Erythroblast (primary cell): ENCODE measurements around the gene TREM2.
"Not testable (repeated sequence)": the region's sequence is repeated elsewhere in the genome, so short reads cannot be mapped to it uniquely, and the experiment has no call there.

ENCODE experiments used
- DNase-seq, 2 experiments: peaks; one replicate each; lab custom pipeline; 2025; lab: John Stamatoyannopoulos, UW
- GATA1 ChIP-seq: IDR thresholded peaks from 2 replicates; pipeline ENCODE4 v1.6.1; 2011; ENCODE audit warnings: low read depth, mild to moderate bottlenecking, control low read depth, low read length, moderate library complexity
- POLR2A ChIP-seq: IDR thresholded peaks from 2 replicates; pipeline ENCODE4 v1.6.1; 2011; ENCODE audit warnings: mild to moderate bottlenecking, low read length

Gene TREM2

DNA sequence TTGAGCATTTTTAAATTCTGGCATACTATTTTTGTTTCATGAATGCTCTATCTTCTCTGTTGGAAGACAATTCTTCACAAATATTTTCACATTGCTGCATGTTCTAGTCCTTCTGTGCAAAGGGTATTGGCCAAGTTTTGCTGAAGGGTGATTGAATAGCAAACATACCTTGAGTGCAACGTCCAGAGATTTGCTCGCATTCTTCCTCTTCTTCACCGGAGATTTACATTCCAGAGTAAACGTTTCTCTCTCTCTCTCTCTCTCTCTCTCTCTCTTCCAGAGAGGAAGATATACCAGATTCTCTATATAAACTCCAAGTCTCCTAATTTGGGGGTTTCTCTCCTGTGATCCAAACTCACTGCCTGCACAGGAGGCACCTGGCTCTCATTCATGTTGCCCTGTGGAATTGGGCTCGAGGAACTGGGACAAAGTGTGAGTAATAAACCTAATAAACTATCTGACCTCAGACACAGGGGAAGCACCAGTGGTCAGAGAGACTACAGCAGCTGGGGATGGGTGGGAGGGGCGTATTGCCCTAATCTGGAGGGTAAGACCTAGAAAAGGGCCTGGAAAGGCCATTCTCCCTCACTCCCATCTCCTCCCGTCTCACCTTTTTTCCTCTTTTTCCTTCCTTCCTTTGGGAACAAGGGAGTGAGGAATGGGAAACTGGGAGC, 7.6 kb downstream of the TREM2 start:
- no peak for DNase-seq
- no peak for TF ChIP-seq GATA1
- TF ChIP-seq POLR2A, result no peak

DNA sequence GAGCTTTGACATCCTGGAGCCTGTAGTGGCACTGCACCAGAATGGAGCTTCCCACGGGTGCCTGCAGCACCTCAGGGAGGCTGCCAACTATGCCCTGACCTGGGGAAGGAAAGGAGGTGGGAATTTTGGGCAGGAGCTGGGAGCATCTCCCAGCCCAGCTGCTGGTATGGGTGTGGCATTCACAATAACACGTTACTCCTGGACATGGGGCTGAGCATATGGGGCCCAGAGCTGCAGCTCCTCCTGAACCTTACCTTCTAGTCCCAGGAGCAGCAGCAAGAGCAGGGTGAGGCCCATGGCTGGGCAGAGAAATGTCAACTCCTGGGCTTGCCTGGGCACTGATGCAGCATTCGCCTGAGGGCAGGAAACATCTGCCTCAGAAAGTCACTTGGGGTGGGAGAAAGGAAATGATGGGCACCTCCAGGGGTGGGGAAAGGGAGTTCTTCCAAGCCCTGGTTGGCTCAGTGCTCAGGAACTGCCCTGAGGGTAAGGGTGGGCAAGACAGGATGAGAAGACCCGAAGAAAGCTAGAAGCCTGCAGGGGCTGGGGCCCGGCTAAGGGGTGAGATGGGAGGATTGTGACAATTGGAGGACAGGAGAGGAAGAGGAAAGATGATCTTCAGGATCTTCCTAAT, 8.8 kb downstream of the TREM2 start, which contains the start of gene TREML1:
TSS of gene TREML1 (minus strand) at position 356 of the 634 bp plus-strand sequence. CDS start at position 297, 59 bp downstream.
- DNase-seq, result no peak
- no peak for TF ChIP-seq GATA1
- TF ChIP-seq POLR2A, result no peak

- DNase-seq, result no peak
- no peak for TF ChIP-seq POLR2A
- TF ChIP-seq GATA1, result no peak
Measured at GRCh38 chr6:41153451-41153850, 9.5 kb downstream of the TREM2 start.

GRCh38 chr6:41150671-41151070, 12.2 kb downstream of the TREM2 start:
- DNase-seq, result no peak
- no peak for TF ChIP-seq GATA1
- no peak for TF ChIP-seq POLR2A

DNA sequence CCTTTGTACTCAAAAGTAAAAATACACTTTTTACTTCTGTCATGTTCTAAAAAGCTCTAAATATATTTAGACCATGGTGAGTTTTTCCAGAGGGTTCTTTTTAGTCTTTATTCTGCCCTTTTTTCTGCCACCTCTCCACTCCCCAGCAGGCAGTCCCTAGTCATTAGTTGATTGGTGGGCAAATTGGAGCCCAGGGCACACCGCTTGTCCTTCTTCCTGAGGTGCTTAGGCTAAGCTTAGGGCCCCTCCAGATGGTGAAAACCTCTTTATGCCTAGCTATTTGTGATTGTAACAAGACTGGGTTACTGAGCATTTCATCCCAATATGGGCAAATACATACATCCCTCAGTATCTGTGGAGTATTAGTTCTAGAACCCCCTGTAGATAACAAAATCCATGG, 15.0 kb downstream of the TREM2 start:
- no peak for TF ChIP-seq GATA1
- no peak for TF ChIP-seq POLR2A
- no peak for DNase-seq

DNA sequence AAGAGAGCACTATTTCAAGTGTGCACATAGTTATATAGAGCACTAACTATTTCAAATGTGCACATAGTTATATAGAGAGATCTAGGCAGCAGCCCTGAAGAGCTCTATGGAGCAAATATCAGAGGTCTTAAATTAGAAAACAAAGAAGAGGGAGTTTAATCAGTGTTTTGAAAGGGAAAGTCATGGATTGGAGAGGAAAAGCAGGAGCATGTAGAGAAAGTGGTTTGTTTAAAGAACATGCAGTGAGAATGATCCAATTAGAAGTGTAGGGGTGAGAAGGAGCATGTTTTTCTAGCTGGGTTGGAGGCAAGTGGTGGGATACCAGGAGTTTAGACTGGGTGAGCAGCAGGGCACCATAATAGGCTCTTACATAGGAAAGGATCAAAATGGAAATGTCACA, 26.0 kb downstream of the TREM2 start:
- TF ChIP-seq POLR2A (no peak), GATA1 (no peak)
- no peak for DNase-seq

DNA sequence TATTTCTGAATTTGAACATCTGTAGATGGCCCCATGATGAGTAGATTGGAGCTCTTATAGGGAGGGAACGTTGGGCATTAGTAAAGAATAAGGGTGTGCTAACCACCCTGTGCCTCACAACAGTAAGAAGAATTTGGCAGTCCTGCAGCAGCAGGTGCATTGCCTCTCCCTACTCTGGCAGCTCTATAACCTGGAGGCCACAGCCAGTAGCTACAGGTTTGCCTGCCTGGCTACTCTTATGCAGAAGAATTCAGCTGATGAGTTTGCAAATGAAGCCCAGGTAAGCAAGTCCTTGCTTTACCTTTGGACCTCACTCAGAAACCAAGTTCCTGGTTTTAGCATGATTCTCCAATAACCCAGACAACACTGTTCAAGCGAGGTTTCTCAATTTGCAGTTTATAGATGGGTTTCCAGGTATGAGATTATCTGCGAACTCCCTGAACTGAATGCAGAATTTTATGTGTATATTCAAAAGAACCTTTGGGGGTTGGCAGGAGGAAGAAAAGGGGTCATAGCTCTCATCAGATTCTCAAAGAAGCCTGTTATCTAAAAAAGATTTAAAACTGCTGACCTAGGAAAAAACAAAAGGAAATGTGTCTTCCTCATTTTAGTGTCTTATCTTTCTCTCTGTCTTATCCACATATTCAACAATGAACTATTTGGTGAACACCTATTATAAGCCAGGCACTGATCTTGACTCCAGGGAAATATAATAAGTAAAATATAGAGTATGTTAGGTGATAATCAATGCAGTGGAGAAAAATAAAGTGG, 27.7 kb downstream of the TREM2 start:
- TF ChIP-seq GATA1, result no peak
- no peak for TF ChIP-seq POLR2A
- no peak for DNase-seq

DNA sequence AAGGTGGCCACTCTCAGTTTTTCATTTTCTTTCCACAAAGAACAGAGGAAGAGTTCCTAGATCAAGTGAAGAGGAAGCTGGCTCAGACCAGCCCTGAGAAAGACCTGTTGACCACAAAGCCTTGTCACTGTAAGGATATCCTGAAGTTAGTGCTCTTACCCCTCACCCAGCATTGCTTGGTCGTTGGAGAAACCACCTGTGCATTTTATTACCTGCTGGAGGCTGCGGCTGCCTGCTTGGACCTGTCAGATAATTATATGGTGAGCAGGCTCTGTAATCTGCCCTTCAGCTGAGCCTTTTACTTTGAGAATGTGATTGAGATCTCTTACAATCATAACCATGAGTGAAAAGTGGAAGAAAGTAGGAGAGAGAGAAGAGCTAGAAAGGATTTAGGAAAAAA, 30.7 kb downstream of the TREM2 start:
- DNase-seq, result no peak
- TF ChIP-seq GATA1, result no peak
- no peak for TF ChIP-seq POLR2A

GRCh38 chr6:41125282-41125681, 37.6 kb downstream of the TREM2 start:
- no peak for DNase-seq
- no peak for TF ChIP-seq GATA1
- TF ChIP-seq POLR2A, result no peak

DNA sequence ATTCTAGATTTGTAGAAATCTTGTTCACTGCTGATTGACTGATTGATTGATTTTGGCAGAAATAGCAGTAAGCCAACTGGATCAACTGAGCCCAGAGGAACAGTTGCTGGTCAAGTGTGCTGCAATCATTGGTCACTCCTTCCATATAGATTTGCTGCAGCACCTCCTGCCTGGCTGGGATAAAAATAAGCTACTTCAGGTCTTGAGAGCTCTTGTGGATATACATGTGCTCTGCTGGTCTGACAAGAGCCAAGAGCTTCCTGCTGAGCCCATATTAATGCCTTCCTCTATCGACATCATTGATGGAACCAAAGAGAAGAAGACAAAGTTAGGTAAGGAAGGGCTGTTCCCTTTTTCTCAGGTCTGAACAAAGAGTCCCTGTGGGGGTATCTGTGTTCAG, 40.0 kb downstream of the TREM2 start:
- TF ChIP-seq POLR2A (no peak), GATA1 (no peak)

GRCh38 chr6:41122373-41122772, 40.5 kb downstream of the TREM2 start:
- TF ChIP-seq POLR2A (no peak), GATA1 (no peak)
- no peak for DNase-seq

More for the DNA sequence above, 40.0 kb downstream of the TREM2 start:
- DNase-seq, result no peak

DNA sequence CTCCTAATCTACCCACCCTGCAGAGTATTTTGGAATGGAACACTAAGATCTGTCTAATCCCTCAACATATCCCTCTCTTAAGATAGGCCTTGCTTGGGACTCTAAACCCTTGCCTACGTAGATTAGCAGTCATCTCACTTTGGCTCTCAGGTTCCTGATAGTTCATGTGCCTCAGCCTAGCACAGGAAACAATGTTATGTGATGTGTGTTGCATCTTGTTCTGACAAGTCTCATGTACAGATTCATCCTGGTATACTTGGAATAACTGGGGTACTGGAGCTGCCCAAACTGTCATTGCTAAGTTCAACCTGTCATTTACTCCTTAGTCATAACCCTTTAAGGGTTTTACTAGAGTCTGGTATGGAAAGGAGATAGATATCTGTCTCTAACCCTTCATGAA, 42.9 kb downstream of the TREM2 start:
- DNase-seq, result no peak
- TF ChIP-seq GATA1 (no peak), POLR2A (no peak)

DNA sequence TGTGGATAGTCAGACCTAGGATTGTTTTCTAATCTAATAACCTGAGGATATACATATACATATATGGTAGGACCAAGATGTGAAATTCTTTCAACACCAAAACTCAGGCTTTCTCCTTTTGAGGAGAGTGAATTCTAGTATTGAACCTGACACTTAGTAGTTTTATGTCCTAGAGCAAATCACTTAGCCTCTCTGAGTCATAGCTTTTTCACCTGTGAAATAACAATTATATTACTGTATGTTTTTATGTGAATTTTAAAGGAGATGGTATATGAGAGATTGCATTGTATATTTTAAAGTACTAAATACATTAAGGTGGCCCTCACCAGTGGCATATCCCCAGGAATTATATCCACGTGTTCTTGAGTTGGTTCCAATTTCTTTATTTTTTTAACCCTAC, 43.4 kb downstream of the TREM2 start:
- TF ChIP-seq POLR2A (no peak), GATA1 (no peak)
- DNase-seq, result no peak

- DNase-seq, result not testable (repeated sequence)
Measured at GRCh38 chr6:41115027-41115426, 47.9 kb downstream of the TREM2 start.

DNA sequence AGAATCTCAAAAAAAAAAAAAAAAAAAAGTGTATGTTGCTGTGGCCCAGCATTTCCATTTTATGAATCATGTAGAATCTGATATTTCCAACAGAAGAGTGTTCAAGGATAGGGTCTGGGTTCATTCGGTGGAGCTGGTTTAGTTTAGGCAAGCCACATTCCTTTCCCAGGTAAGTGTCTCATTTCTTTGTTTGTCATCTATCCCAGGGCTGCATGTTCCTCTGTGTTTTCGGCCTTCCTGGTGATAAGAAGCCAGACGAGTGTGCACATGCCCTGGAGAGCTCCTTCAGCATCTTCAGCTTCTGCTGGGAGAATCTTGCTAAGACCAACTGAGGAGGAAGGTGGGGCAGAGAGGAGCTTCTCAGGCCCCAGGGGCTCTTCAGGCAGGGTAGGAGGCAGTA, 51.9 kb downstream of the TREM2 start:
- no peak for TF ChIP-seq GATA1
- no peak for TF ChIP-seq POLR2A
- DNase-seq, result no peak
